Tibial nerve (tissue), 4 donors: ENCODE results near the gene DTX4. TPM values are rescaled to one million over a fixed set of nuclear protein-coding genes. Genes with fewer than 3 reads are reported as not detected.

Experiments
- DNase-seq, 2 donors: peaks; one replicate each; pipeline ENCODE4 v3.0.0-alpha.2; 2019; ENCODE audit warnings: low spot score in 2 of 2
- H3K27ac ChIP-seq, 4 donors: fragments of 200-600 bp; sonication (generic) in 3 of 4; one replicate each; pipeline ENCODE4 v1.5.1; 2017 to 2019; ENCODE audit warnings: mild to moderate bottlenecking in 1 of 4
- H3K27me3 ChIP-seq, 2 donors: fragments of 200-600 bp; sonication (generic) in 1 of 2; one replicate each; pipeline versions ENCODE4 v1.5.1 to v1.6.0; 2017 to 2019
- H3K36me3 ChIP-seq, 3 donors: fragments of 200-600 bp; sonication (generic); one replicate each; pipeline ENCODE4 v1.5.1; 2018 to 2019
- H3K4me1 ChIP-seq, 4 donors: fragments of 200-600 bp; sonication (generic) in 3 of 4; one replicate each; pipeline ENCODE4 v1.5.1; 2017 to 2019
- H3K4me3 ChIP-seq, 4 donors: fragments of 200-600 bp; sonication (generic) in 3 of 4; one replicate each; pipeline ENCODE4 v1.5.1; 2017 to 2019; ENCODE audit warnings: mild to moderate bottlenecking in 1 of 4, moderate library complexity in 1 of 4
- H3K9me3 ChIP-seq, 4 donors: fragments of 200-600 bp; sonication (generic) in 3 of 4; one replicate each; pipeline ENCODE4 v1.5.1; 2017 to 2019
- EP300 ChIP-seq, 2 donors: sonication (generic); formaldehyde crosslinking; IDR thresholded peaks; one replicate each; pipeline ENCODE4 v1.6.1; 2017; ENCODE audit warnings: antibody characterized with exemption in 2 of 2, mild to moderate bottlenecking in 1 of 2
- POLR2A ChIP-seq, 2 donors: fragments of 450-650 bp; IDR thresholded peaks; one replicate each; pipeline ENCODE4 v1.6.1; 2017; ENCODE audit warnings: antibody characterized with exemption in 2 of 2, mild to moderate bottlenecking in 2 of 2, moderate library complexity in 2 of 2
- WGBS, 2 donors: methylation state at CpG; one replicate each; pipeline ENCODE4 v1.1.5; 2018; 5-methylcytosine and 5-hydroxymethylcytosine counted together
- total RNA-seq, 4 donors: library from RNA; depleted of rRNA; stranded (reverse); fragments of >200 nt; gene quantifications; one replicate each; pipeline ENCODE4 v1.1.0, GENCODE V29; 2016
- TF ChIP-seq, protein P1 (sequence below), 5 experiments: fragments of 200-600 bp in 3 of 5; fragments of 450-650 bp in 2 of 5; sonication (generic) in 3 of 5; IDR thresholded peaks; one replicate each; pipeline ENCODE4 v1.5.1; 2016 to 2019; ENCODE audit warnings: antibody characterized with exemption in 5 of 5, mild to moderate bottlenecking in 3 of 5, moderate library complexity in 2 of 5

Gene DTX4
- total RNA-seq, 4 donors from 2014 or later = 17.7 to 34.5 (median 25.8) TPM

DNA sequence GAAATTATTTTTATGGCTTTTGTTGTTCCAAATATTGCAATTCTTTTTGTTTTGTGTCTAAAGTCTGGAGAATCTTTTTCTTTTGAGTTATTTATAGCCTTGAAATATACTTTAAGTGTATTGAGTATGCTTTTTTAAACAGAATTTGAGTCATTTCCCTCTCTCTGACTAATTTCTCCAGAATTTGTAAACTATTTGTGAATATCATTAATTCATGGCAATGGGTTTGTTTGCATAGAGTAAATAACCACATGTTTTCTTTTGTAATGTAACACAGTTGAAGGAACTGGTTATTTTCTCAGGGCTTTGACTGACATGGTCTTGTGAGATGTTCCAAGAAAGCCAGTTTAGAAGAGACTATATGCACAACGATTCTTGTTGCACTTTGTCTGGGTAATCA is 71.7 kb downstream of the DTX4 start:
- no peaks in the 10 kb centered on the region for H3K27me3 ChIP-seq
- no peak overlapping the region for H3K4me3 ChIP-seq
- no peak overlapping the region for H3K27ac ChIP-seq
- no peak for TF ChIP-seq EP300 (IDR thresholded peaks at IDR 0.05)
- TF ChIP-seq POLR2A (IDR thresholded peaks at IDR 0.05) = no peak
- TF ChIP-seq, protein P1, sequence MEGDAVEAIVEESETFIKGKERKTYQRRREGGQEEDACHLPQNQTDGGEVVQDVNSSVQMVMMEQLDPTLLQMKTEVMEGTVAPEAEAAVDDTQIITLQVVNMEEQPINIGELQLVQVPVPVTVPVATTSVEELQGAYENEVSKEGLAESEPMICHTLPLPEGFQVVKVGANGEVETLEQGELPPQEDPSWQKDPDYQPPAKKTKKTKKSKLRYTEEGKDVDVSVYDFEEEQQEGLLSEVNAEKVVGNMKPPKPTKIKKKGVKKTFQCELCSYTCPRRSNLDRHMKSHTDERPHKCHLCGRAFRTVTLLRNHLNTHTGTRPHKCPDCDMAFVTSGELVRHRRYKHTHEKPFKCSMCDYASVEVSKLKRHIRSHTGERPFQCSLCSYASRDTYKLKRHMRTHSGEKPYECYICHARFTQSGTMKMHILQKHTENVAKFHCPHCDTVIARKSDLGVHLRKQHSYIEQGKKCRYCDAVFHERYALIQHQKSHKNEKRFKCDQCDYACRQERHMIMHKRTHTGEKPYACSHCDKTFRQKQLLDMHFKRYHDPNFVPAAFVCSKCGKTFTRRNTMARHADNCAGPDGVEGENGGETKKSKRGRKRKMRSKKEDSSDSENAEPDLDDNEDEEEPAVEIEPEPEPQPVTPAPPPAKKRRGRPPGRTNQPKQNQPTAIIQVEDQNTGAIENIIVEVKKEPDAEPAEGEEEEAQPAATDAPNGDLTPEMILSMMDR (IDR thresholded peaks at IDR 0.05) = no peak
- no peaks in the 10 kb centered on the region for H3K36me3 ChIP-seq
- H3K4me1 ChIP-seq = peaks cover 0 to 25% (median 6%) of the 10 kb centered on the region in 4 donors
- DNase-seq = no peak
- H3K9me3 ChIP-seq = no peaks in the 10 kb centered on the region
- WGBS, 2 donors = 85 to 92% methylated on average over 1 of the region's 1 CpG

GRCh38 chr11:59247531-59248227 is 75.7 kb downstream of the DTX4 start:
- Histone ChIP-seq H3K9me3 (no peaks in the 10 kb centered on the region), H3K36me3 (no peaks in the 10 kb centered on the region), H3K27me3 (no peaks in the 10 kb centered on the region), H3K4me1 (peaks cover 0 to 26% (median 6%) of the 10 kb centered on the region in 4 donors), H3K27ac (peak overlapping the region in 2 of 4 donors; percentile 40 to 57), H3K4me3 (no peak overlapping the region)
- TF ChIP-seq EP300 (IDR thresholded peaks at IDR 0.05) = peak in 1 of 2 donors; percentile 77
- TF ChIP-seq POLR2A (IDR thresholded peaks at IDR 0.05) = no peak
- 20 to 23% methylated on average over 2 of the region's 2 CpGs for WGBS, 2 donors
- peak; percentile 42 to 78 for DNase-seq

- Histone ChIP-seq H3K9me3 (no peaks in the 10 kb centered on the region), H3K27ac (no peak overlapping the region), H3K4me3 (no peak overlapping the region), H3K4me1 (peaks cover 0 to 26% (median 6%) of the 10 kb centered on the region in 4 donors), H3K36me3 (no peaks in the 10 kb centered on the region), H3K27me3 (no peaks in the 10 kb centered on the region)
- TF ChIP-seq EP300 (IDR thresholded peaks at IDR 0.05) = no peak
- TF ChIP-seq POLR2A (IDR thresholded peaks at IDR 0.05) = no peak
- TF ChIP-seq, protein P1 (IDR thresholded peaks at IDR 0.05) = no peak
- 86 to 93% methylated on average over 7 of the region's 7 CpGs for WGBS, 2 donors
- DNase-seq = no peak
Observed at GRCh38 chr11:59249535-59249934, 77.6 kb downstream of the DTX4 start.

DNA sequence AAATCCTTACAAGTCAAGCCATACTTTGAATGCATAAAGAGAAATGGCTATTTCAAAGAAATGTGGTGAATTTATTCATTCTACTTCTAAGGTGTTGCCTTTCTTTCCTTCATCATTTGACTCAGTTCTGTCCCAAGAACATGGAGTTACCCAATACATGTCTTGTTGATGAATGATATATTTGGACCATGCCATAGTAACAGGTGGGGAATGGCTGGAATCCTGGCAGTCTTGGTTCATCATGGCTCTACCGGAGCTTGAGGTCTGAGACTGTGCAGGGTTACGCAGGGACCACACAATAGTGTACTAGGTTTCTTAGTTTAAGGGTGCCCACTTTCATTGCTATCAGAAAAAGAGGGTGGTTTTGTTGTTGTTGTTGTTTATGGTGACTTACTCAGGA is 81.1 kb downstream of the DTX4 start:
- Histone ChIP-seq H3K4me3 (no peak overlapping the region), H3K27ac (no peak overlapping the region), H3K36me3 (no peaks in the 10 kb centered on the region), H3K27me3 (no peaks in the 10 kb centered on the region), H3K4me1 (peaks cover 0 to 7% (median under 1%) of the 10 kb centered on the region in 4 donors), H3K9me3 (no peaks in the 10 kb centered on the region)
- 93 to 98% methylated on average over 2 of the region's 2 CpGs for WGBS, 2 donors
- no peak for TF ChIP-seq POLR2A (IDR thresholded peaks at IDR 0.05)
- TF ChIP-seq, protein P1 (IDR thresholded peaks at IDR 0.05) = no peak
- no peak for DNase-seq

DNA sequence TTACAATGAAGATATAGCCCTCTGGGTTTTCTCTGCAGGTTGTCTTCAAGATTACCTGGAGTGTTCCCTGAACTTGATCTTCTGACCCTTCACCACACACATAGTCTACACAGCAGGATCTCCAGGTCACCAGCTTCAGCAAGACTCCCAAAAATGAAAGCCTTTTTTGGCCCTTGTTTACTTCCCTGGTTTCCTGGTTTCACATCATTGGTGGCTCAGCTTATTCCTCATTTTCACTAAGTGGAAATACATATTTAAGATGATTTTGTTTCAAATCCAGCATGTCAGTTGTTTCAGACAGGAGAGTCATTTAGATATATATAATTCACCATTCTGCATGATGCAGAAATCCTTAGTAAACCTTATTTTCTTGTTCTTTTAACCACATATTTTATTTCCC is 82.4 kb downstream of the DTX4 start:
- DNase-seq = no peak
- no peaks in the 10 kb centered on the region for H3K9me3 ChIP-seq
- no peaks in the 10 kb centered on the region for H3K4me1 ChIP-seq
- H3K36me3 ChIP-seq = no peaks in the 10 kb centered on the region
- no peak overlapping the region for H3K27ac ChIP-seq
- no peak overlapping the region for H3K4me3 ChIP-seq
- no peaks in the 10 kb centered on the region for H3K27me3 ChIP-seq
- TF ChIP-seq, protein P1 (IDR thresholded peaks at IDR 0.05) = no peak
- TF ChIP-seq EP300 (IDR thresholded peaks at IDR 0.05) = no peak
- TF ChIP-seq POLR2A (IDR thresholded peaks at IDR 0.05) = no peak
